Measurements from ENCODE around the gene KIF26B.
A peak's percentile ranks its signal among the peaks of the same experiment; 100 is the strongest.

Gene KIF26B

DNA sequence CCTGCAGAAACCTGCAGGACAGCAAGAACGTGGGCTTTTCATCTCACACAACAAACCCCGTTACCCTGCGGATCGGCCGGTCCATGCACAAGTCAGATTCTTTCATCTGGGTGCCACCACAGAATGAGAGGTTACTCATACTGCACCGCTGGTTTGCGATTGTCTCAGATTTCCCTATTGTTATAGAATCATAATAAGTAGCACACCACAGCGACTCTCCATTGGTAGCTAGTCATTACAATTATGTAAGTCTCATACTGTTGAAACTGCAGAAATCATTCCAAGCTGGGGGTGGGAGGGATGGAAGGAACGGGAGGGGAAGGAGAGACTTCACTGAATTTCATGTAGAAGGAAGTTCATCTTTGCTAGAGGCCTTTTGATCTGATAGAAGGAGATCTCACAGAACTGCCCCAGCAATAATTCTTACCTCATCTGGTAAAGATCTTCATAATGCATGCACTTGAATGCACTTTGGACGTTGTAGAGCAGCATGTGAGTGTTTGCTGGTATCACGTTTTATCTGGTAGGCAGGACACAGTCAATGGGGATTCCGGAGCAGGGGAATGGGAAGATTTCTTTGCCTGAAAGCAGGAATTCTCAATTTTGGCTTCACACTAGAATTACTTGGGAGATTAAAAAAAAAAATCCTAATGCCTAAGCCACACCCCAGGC is 221.1 kb downstream of the KIF26B start:
- TF ChIP-seq, protein P1, sequence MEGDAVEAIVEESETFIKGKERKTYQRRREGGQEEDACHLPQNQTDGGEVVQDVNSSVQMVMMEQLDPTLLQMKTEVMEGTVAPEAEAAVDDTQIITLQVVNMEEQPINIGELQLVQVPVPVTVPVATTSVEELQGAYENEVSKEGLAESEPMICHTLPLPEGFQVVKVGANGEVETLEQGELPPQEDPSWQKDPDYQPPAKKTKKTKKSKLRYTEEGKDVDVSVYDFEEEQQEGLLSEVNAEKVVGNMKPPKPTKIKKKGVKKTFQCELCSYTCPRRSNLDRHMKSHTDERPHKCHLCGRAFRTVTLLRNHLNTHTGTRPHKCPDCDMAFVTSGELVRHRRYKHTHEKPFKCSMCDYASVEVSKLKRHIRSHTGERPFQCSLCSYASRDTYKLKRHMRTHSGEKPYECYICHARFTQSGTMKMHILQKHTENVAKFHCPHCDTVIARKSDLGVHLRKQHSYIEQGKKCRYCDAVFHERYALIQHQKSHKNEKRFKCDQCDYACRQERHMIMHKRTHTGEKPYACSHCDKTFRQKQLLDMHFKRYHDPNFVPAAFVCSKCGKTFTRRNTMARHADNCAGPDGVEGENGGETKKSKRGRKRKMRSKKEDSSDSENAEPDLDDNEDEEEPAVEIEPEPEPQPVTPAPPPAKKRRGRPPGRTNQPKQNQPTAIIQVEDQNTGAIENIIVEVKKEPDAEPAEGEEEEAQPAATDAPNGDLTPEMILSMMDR (IDR thresholded peaks at IDR 0.05; ENCODE audit: low read depth, low read length, missing control alignments), result no peak

DNA sequence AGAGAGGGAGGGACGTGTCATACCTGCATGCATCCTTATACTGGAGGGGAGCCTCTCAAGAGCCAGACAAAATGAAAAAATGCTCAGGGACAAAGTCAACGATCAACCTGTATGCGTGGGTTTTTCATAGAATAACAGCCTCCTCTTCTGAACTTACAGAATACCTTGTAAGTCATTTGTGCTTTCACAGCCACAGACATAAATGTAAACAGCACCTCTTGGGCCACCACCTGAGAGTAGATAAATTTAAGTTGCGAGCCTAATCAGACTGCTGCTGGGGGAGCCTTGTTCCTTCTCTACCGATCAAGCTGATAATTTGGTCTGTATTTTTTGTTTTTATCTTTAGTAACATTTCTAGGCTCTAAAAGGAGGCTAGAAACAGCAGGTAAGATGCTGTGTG is 223.1 kb downstream of the KIF26B start:
- in situ Hi-C loops (cut with HindIII; ENCODE audit: low pct_ligation_motif_present, low sequenced_read_pairs), result no loop called here
- no peaks in the 10 kb centered on the region for H3K36me3 ChIP-seq (replicated peaks)
- TF ChIP-seq, protein P1 (IDR thresholded peaks at IDR 0.05; ENCODE audit: low read depth, low read length, missing control alignments), result no peak
- no peak overlapping the region for H3K27ac ChIP-seq
- H3K4me3 ChIP-seq (ENCODE audit: low read depth, low read length), result no peak overlapping the region
- no peak for DNase-seq
- H3K27me3 ChIP-seq (replicated peaks), result no peaks in the 10 kb centered on the region

More for the DNA sequence above, 221.1 kb downstream of the KIF26B start:
- in situ Hi-C loops (cut with HindIII; ENCODE audit: low pct_ligation_motif_present, low sequenced_read_pairs), result no loop called here
- Histone ChIP-seq H3K27me3 (replicated peaks) (no peaks in the 10 kb centered on the region), H3K27ac (no peak overlapping the region), H3K4me3 (ENCODE audit: low read depth, low read length) (no peak overlapping the region), H3K36me3 (replicated peaks) (no peaks in the 10 kb centered on the region)
- no peak for DNase-seq

- Histone ChIP-seq H3K27me3 (replicated peaks) (no peaks in the 10 kb centered on the region), H3K27ac (no peak overlapping the region), H3K36me3 (replicated peaks) (no peaks in the 10 kb centered on the region), H3K4me3 (ENCODE audit: low read depth, low read length) (no peak overlapping the region)
- TF ChIP-seq, protein P1 (IDR thresholded peaks at IDR 0.05; ENCODE audit: low read depth, low read length, missing control alignments), result no peak
- in situ Hi-C loops (cut with HindIII; ENCODE audit: low pct_ligation_motif_present, low sequenced_read_pairs), result no loop called here
- DNase-seq, result no peak
Observed at GRCh38 chr1:245378311-245378722, 223.5 kb downstream of the KIF26B start.

DNA sequence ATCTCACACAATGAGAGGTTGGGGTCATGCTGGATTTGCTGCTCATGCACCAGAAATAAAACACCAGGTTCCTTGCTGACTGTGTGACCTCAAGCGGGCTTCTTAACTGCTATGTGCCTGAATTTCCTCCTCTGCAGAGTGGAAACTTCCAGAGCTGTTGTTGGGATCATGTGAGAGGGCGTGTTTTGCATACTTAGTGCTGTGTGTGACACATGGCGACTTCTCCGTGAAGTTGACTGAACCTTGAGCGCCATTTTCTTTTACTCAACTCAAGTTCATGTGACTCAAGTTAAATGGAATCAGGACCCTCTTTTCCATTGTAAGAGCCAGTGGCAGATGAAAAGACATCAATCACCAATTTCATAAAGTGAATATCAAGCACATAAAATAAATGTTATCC is 224.0 kb downstream of the KIF26B start:
- no peaks in the 10 kb centered on the region for H3K36me3 ChIP-seq (replicated peaks)
- H3K27ac ChIP-seq, result no peak overlapping the region
- no peak for DNase-seq
- in situ Hi-C loops (cut with HindIII; ENCODE audit: low pct_ligation_motif_present, low sequenced_read_pairs), result no loop called here
- no peak overlapping the region for H3K4me3 ChIP-seq (ENCODE audit: low read depth, low read length)
- TF ChIP-seq, protein P1 (IDR thresholded peaks at IDR 0.05; ENCODE audit: low read depth, low read length, missing control alignments), result no peak
- H3K27me3 ChIP-seq (replicated peaks), result no peaks in the 10 kb centered on the region

DNA sequence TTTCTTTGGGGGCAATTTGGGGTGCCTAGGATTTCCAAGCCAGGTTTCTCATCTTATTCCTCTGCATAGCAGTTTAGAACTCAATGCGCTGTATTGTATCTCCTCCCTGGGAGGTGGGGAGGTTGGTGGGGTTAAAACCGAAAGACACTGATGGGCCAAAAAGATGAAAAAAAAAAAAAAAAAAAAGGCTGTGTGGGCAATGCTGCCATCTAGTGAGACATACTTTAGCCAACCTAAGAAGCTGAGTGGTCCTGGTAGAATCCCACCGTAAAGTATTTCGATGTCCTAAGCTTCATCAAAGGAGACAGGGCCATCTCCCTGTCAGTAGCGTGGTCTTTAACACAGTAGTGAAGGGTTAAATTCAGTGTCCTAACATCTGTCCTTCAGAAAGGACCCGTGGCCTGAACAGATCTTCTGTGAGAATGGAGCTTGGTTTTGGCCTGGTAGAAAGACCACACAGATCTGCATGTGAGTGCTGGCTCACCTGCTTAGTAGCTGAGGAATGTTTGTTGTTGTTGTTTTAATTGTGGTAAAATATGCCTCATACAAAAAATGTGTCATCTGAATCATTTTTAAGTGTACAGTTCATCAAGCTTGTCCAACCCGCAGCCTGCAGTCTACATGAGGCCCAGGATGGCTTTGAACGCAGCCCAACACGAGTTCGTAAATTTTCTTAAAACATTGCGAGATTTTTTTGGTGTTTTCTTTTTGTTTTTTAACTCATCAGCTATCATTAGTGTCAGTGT is 226.2 kb downstream of the KIF26B start:
- Histone ChIP-seq H3K27ac (no peak overlapping the region), H3K4me3 (ENCODE audit: low read depth, low read length) (no peak overlapping the region), H3K27me3 (replicated peaks) (no peaks in the 10 kb centered on the region), H3K36me3 (replicated peaks) (no peaks in the 10 kb centered on the region)
- TF ChIP-seq, protein P1 (IDR thresholded peaks at IDR 0.05; ENCODE audit: low read depth, low read length, missing control alignments), result peak; percentile 50
- no peak for DNase-seq
- in situ Hi-C loops (cut with HindIII; ENCODE audit: low pct_ligation_motif_present, low sequenced_read_pairs), result no loop called here

Data from brain microvascular endothelial cell (primary cell).